ENCODE data around the gene UTS2B. TPM values are rescaled to one million over a fixed set of nuclear protein-coding genes. Genes with fewer than 3 reads are reported as not detected.

UTS2B gene
- total and polyA plus RNA-seq, 9 donors = 0.60 to 1.0 (median 0.92) TPM

DNA sequence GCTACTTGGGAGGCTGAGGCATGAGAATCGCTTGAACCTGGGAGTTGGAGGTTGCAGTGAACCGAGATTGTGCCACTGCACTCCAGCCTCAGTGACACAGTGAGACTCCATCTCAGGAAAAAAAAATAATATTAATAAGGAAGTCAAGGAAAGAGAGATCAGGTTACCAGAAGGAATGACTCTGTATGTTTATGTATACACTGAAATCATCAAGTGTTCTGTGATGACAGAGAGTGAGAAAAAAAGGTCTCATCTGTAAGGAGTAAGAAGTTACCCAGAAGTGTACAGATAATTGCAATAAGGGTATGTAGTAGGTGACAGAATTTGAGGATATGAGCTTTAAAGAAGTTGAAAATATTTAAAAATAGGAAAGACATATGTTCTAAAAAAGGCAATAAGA lies 5.4 kb downstream of the UTS2B start:
- Histone ChIP-seq H3K4me3 (no peak overlapping the region), H3K4me1 (ENCODE audit: insufficient read depth) (no peaks in the 10 kb centered on the region), H3K36me3 (no peaks in the 10 kb centered on the region), H3K27ac (no peak overlapping the region), H3K27me3 (no peaks in the 10 kb centered on the region), H3K9me3 (no peaks in the 10 kb centered on the region)
- no peak for TF ChIP-seq POLR2A (IDR thresholded peaks at IDR 0.05)
- TF ChIP-seq EP300 (IDR thresholded peaks at IDR 0.05) = no peak
- TF ChIP-seq, protein P1, sequence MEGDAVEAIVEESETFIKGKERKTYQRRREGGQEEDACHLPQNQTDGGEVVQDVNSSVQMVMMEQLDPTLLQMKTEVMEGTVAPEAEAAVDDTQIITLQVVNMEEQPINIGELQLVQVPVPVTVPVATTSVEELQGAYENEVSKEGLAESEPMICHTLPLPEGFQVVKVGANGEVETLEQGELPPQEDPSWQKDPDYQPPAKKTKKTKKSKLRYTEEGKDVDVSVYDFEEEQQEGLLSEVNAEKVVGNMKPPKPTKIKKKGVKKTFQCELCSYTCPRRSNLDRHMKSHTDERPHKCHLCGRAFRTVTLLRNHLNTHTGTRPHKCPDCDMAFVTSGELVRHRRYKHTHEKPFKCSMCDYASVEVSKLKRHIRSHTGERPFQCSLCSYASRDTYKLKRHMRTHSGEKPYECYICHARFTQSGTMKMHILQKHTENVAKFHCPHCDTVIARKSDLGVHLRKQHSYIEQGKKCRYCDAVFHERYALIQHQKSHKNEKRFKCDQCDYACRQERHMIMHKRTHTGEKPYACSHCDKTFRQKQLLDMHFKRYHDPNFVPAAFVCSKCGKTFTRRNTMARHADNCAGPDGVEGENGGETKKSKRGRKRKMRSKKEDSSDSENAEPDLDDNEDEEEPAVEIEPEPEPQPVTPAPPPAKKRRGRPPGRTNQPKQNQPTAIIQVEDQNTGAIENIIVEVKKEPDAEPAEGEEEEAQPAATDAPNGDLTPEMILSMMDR (IDR thresholded peaks at IDR 0.05) = no peak
- 94 to 98% (median 97%) methylated on average over 2 of the region's 2 CpGs for WGBS, 3 donors
- intact Hi-C loops (cut with DNase I) = loop anchor here in 1 of 4 donors (5.0 kb wide), 1 partner anchor 642 kb away; no protein-coding TSS in a partner anchor
- no peak for DNase-seq

DNA sequence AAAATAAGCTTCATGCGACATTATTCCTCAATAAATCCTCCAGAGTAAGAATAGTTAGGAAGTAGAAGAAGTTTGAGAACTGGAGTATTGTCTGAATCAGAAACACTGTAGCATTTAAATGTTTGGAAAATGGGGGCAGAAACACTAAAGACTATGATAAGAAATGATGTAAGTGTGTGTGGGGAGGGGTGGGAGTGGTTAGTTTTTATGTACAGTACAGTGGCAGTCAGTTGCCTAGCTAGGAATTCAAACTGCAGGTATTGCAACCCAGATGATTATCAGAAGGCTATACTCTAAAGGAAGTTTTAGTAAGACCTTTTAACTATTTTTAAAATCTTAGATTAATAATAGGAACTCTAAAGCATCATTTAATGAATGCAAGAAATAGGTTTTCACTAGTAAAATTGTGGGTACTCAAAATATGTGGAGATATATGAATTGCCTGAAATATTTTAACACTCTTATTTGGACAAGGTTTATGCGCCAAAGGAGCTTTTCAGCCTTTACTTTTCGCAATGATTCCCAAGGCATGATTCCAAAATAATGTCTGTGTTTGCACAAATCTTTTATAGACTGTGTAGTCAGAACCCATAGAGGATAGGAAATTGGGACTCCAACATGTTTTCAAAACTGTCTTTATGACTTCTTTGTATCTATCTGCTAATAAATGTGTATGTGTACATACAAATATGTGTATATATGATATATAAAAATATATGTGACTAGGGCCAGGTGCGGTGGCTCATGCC lies 9.1 kb downstream of the UTS2B start:
- 92 to 96% (median 93%) methylated on average over 4 of the region's 4 CpGs for WGBS, 3 donors
- Histone ChIP-seq H3K27ac (no peak overlapping the region), H3K36me3 (no peaks in the 10 kb centered on the region), H3K27me3 (no peaks in the 10 kb centered on the region), H3K4me1 (ENCODE audit: insufficient read depth) (no peaks in the 10 kb centered on the region), H3K9me3 (no peaks in the 10 kb centered on the region), H3K4me3 (no peak overlapping the region)
- TF ChIP-seq, protein P1 (IDR thresholded peaks at IDR 0.05) = no peak
- TF ChIP-seq POLR2A (IDR thresholded peaks at IDR 0.05) (no peak), EP300 (IDR thresholded peaks at IDR 0.05) (no peak)
- intact Hi-C loops (cut with DNase I) = loop anchor here in 1 of 4 donors (5.0 kb wide), 1 partner anchor 646 kb away; no protein-coding TSS in a partner anchor
- no peak for DNase-seq

DNA sequence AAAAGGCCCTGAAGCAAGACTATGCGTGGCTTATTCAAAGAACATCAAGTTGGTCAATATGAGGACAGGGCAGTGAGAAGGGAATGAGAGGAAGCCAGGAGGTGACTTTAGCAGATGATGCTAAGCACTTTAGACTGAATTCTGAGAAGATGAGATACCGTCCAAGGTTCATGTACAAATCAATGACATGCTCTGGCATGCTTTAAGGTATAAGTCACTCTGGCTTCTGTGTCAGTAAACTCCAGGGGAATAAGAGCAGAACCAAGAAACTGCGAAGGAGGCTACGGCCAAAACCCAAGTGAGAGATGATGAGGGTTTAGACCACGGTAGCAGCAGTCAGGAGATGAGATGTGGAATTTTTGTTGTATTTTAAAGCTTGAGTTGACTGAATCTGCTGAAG lies 10.0 kb downstream of the UTS2B start:
- Histone ChIP-seq H3K27ac (no peak overlapping the region), H3K4me1 (ENCODE audit: insufficient read depth) (no peaks in the 10 kb centered on the region), H3K36me3 (no peaks in the 10 kb centered on the region), H3K27me3 (no peaks in the 10 kb centered on the region), H3K4me3 (no peak overlapping the region), H3K9me3 (no peaks in the 10 kb centered on the region)
- intact Hi-C loops (cut with DNase I) = loop anchor here in 1 of 4 donors (5.0 kb wide), 1 partner anchor 647 kb away; no protein-coding TSS in a partner anchor
- DNase-seq = no peak
- TF ChIP-seq, protein P1 (IDR thresholded peaks at IDR 0.05) = no peak
- TF ChIP-seq POLR2A (IDR thresholded peaks at IDR 0.05) (no peak), EP300 (IDR thresholded peaks at IDR 0.05) (no peak)
- 93 to 97% (median 95%) methylated on average over 5 of the region's 5 CpGs for WGBS, 3 donors

DNA sequence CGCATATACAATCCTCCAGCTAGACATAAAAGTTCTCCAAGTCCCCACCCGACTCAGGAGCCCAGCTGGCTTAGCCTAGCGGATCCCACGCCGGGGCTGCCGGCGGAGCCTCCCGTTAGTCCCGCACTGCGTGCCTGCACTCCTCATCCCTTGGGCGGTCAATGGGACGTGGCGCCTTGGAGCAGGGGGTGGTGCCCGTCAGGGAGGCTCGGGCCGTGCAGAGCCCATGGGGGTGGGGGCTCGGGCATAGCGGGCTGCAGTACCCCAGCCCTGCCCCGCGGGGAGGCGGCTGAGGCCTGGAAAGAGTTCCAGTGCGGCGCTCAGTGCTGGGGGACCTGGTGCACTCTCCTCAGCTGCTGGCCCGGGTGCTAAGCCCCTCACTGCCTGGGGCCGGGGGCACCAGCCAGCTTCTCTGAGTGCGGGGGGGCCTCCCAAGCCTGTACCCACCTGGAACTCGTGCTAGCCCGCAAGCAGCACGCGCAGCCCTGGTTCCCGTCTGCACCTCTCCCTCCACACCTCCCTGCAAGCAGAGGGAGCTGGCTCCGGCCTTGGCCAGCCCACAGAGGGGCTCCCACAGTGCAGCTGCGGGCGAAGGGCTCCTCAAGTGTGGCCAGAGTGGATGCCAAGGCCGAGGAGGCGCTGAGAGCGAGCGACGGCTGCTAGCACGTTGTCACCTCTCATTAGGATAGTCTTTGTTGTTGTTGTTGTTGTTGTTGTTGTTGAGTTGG lies 13.3 kb downstream of the UTS2B start:
- no peak overlapping the region for H3K4me3 ChIP-seq
- no peaks in the 10 kb centered on the region for H3K27me3 ChIP-seq
- H3K9me3 ChIP-seq = no peaks in the 10 kb centered on the region
- no peaks in the 10 kb centered on the region for H3K4me1 ChIP-seq (ENCODE audit: insufficient read depth)
- intact Hi-C loops (cut with DNase I) = no loop called here
- no peak overlapping the region for H3K27ac ChIP-seq
- TF ChIP-seq, protein P1 (IDR thresholded peaks at IDR 0.05) = no peak
- TF ChIP-seq EP300 (IDR thresholded peaks at IDR 0.05) = no peak
- TF ChIP-seq POLR2A (IDR thresholded peaks at IDR 0.05) = no peak
- WGBS, 3 donors = 94 to 96% (median 96%) methylated on average over 38 to 40 of the region's 40 CpGs
- H3K36me3 ChIP-seq = no peaks in the 10 kb centered on the region
- DNase-seq = no peak

All from ovary (tissue), 9 donors.